GM21390 (cell line): ENCODE measurements around the gene NBEAL2.

Source experiments
- ATAC-seq: cut with Tn5 transposase; IDR thresholded peaks from one replicate; pipeline ENCODE4 v1.9.1; 2021; ENCODE audit not compliant: unreplicated experiment

The NBEAL2 gene

DNA sequence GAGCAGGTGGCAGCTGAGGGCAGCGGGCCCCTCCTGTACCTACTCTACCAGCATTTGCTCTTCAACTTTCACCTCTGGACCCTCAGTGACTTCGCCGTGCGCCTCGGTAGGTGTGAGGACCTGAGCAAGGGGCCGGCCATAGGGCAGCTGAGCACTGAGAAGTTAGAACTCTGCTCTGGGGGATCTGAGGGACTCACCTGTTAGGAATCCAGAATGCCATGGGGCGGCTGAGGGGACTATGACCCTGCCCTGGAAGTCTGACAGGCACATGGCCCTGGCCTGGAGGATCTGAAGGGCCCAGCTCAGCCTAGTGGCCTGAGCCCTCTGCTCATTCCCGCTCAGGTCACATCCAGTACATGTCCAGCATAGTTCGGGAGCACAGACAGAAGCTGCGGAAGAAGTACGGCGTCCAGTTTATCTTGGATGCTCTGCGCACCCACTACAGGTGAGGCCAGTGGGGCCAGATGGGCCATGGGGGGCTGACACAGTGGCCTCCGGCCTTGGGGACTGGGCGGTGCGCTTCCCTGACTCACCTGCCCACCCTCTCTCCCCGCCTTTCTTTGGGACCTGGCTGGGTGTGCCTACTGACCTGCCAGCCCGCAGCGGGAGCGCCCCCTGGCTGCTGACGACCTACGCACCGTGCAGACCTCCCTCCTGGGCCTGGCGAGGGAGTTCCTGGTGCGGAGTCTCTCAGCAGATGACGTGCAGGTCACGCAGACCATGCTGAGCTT lies 18.8 kb downstream of the NBEAL2 start:
- ATAC-seq, result no peak

DNA sequence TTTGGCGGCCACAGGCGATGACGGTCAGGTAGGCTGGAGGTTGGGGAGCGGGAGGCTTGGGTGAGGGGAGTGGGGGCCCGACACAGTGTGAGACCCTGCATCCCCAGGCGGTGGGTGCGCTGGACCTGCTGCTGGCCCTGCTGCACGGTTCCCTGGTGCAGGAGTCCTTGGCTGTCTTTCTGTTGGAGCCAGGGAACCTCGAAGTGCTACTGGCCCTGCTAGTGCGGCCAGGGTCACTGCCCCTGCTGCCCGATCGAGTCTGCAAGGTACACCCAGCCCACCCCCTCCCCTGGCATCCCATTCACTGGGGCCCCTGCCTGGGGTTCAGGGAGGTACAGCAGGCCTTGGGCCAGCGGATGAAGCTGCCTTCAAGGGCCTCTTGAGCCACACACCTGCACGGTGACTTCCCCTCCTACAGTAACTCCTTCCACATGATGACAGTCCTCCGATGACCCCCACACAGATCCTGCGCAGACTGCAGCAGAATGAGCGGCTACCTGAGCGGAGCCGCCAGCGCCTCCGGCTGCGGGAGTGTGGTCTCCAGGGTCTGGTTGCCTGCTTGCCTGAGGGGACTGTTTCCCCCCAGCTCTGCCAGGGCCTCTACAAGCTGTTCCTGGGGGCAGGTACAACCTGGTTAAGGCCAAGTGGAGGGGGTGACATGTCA lies 19.5 kb downstream of the NBEAL2 start:
- no peak for ATAC-seq

DNA sequence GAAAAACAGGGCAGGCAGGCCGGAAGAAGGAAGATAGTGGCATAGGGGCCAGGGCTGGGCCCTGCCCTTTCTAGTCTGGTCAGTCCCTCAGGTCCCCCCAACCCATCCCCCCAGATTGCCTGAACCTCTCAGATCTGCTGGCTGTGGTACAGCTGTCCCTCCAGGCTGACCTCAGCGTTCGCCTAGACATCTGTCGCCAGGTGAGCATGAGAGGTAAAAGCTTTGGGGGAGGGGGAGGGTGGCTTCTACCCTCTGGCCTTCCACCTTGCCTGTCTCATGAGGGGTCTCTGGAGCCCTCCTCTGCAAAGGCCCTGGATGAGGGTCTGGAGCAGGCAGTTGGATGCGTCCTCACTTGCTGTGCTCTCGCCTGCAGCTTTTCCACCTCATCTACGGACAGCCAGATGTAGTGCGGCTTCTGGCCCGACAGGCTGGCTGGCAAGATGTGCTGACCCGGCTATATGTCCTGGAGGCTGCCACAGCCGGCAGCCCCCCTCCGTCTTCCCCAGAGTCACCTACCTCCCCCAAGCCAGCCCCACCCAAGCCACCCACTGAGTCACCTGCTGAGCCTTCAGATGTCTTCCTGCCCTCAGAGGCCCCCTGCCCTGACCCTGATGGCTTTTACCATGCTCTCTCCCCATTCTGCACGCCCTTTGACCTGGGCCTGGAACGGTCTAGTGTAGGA lies 20.2 kb downstream of the NBEAL2 start:
- no peak for ATAC-seq

DNA sequence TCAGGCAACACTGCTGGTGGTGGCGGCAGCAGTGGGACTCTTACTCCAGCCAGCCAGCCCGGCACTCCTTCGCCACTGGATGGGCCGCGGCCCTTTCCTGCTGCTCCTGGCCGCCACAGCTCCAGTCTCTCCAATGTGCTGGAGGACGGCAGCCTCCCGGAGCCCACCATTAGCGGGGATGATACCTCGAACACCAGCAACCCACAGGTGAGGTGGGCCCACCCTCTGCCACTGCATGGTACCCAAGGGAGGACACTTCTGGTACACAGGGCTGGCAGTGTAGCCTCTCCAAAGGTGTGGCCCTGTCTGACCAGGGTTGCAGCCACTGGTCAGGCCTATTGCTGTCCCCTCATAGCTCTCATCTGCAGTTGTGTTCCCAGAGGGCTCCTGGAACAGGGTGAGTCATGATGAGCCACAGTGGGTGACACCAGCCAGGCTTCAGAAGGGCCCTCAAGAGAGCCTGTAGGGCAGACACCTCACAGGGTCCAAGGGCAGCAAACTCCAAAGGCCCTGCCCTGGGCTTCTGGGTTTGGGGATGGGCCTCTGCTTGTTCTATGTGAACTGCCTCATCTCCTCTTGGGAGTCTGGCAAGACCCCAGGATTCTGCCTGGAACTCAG lies 20.8 kb downstream of the NBEAL2 start:
- ATAC-seq, result no peak

DNA sequence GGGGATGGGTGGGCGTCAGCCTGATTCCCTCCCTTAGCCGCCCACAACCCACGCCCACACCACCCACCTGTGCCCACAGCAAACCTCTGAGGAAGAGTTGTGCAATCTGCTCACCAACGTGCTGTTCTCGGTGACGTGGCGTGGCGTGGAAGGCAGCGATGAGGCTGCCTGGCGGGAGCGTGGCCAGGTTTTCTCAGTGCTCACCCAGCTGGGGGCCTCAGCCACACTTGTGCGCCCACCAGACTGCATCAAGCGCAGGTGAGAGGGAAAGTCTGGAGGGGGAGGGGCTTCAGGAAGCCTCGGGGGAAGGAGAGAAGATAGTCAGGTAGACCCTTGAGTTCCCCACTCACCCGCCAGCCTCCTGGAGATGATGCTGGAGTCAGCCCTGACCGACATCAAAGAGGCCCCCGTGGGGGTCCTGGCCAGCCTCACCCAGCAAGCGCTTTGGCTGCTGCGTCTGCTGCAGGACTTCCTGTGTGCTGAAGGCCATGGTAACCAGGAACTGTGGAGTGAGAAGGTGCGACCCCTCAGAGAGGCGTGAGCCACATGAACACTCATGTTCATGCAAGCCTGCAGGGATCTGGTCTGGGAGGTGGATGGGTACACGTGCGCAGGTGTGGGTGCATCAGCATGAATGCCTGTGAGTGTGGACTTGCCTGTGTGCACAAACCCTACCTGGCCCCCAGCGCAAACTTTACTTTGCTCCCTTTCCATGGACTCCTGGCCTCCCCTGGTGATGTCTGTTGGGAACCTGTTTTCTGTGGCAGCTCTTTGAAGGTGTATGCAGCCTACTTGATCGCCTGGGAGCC lies 21.7 kb downstream of the NBEAL2 start:
- ATAC-seq, result no peak

DNA sequence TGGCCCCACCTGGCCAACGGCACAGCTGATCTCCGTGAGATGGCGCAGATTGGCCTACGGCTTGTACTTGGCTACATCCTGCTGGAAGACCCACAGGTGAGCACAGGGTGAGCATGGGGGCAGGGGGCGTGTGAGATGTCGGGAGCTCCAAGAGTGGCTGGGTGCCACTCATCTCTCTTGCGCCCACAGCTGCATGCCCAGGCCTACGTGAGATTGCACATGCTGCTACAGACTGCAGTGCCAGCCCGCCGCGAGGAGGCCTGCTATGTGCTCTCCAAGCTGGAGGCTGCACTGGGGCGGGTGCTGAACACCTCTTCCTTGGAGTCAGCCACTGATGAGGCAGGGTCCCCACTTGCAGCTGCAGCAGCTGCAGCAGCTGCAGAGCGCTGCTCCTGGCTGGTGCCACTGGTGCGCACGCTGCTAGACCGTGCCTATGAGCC lies 22.3 kb downstream of the NBEAL2 start:
- ATAC-seq, result no peak

DNA sequence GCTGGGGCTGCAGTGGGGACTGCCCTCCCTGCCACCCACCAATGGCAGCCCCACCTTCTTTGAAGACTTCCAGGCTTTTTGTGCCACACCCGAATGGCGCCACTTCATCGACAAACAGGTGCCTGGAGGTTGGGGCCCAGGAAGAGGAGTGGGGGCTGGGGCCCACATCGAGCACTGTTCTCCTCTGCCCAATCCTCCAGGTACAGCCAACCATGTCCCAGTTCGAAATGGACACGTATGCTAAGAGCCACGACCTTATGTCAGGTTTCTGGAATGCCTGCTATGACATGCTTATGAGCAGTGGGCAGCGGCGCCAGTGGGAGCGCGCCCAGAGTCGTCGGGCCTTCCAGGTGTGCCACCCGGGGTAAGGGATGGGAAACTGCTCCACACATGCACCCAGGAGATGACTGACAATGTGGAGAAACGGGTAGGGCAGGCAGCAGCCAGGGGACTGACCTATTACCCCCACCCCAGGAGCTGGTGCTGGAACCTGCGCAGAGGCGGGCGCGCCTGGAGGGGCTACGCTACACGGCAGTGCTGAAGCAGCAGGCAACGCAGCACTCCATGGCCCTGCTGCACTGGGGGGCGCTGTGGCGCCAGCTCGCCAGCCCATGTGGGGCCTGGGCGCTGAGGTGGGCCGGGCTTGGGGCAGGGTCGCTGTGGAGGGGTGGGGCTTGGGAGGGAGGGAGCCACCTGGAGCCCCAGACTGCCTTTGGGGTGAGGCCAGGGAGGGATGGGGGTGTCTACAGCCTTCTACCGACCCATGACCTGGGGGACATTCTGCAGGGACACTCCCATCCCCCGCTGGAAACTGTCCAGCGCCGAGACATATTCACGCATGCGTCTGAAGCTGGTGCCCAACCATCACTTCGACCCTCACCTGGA lies 22.9 kb downstream of the NBEAL2 start:
- ATAC-seq, result no peak

DNA sequence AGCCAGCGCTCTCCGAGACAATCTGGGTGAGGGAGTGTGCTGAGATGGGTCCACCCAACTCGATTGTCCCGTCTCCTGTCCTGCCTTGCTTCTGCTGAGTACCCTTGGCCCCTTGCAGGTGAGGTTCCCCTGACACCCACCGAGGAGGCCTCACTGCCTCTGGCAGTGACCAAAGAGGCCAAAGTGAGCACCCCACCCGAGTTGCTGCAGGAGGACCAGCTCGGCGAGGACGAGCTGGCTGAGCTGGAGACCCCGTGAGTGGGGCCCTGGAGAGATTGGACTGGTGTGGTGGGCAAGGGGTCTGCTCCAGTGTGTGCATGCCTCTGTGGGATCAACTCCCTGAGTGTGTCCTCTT lies 23.6 kb downstream of the NBEAL2 start:
- no peak for ATAC-seq

DNA sequence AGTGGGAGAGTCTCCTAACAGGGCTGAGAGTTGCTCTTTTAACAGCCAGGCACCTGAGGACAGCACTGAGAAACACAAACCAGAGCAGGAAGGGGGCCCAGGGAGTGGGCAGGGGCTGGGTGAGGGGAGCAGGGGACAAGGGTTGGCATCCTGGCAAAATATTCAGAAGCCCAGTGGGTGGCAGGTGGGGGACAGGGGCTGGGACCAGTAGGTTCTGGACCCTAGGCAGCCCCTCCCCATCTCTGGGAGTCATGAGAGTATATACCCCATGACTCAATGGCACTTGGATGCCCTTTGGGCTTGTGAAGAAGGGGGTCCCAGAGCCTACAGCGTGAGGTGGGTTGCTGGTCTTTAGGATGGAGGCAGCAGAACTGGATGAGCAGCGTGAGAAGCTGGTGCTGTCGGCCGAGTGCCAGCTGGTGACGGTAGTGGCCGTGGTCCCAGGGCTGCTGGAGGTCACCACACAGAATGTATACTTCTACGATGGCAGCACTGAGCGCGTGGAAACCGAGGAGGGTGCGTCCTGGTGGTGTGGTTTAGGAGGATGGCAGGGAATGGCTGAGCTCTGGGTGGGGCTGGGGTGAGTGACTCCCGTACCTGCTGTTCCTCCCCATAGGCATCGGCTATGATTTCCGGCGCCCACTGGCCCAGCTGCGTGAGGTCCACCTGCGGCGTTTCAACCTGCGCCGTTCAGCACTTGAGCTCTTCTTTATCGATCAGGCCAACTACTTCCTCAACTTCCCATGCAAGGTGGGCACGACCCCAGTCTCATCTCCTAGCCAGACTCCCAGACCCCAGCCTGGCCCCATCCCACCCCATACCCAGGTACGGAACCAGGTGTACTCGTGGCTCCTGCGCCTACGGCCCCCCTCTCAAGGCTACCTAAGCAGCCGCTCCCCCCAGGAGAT lies 24.2 kb downstream of the NBEAL2 start:
- no peak for ATAC-seq

DNA sequence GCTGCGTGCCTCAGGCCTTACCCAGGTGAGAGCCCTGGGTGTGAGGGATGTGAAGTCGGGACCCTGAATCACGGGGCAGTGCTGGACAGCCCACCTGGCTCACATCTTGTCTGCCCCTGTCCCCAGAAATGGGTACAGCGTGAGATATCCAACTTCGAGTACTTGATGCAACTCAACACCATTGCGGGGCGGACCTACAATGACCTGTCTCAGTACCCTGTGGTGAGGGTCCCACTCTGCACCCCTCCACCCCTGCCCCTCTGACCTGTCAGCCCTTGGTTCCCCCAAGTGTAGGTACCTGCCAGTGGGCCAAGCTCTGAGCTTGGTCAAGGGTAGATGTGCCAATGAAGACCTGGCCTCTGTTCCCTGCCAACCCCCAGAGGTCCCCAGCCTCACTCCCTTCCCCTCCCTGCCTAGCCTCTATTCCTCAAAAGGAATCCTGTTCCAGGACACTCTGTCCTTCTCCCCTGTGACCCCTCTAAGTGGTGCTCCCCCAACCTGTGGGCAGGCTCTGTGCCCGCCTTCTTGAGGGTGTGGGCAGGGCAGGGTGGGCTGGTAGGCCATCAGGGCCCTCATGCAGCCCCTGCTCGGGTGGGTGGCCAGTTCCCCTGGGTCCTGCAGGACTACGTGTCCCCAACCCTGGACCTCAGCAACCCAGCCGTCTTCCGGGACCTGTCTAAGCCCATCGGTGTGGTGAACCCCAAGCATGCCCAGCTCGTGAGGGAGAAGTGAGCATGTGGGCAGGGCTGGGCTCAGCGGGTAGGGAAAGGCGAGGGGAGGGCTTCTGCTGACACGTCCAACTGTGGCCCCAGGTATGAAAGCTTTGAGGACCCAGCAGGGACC lies 25.1 kb downstream of the NBEAL2 start:
- ATAC-seq, result no peak

DNA sequence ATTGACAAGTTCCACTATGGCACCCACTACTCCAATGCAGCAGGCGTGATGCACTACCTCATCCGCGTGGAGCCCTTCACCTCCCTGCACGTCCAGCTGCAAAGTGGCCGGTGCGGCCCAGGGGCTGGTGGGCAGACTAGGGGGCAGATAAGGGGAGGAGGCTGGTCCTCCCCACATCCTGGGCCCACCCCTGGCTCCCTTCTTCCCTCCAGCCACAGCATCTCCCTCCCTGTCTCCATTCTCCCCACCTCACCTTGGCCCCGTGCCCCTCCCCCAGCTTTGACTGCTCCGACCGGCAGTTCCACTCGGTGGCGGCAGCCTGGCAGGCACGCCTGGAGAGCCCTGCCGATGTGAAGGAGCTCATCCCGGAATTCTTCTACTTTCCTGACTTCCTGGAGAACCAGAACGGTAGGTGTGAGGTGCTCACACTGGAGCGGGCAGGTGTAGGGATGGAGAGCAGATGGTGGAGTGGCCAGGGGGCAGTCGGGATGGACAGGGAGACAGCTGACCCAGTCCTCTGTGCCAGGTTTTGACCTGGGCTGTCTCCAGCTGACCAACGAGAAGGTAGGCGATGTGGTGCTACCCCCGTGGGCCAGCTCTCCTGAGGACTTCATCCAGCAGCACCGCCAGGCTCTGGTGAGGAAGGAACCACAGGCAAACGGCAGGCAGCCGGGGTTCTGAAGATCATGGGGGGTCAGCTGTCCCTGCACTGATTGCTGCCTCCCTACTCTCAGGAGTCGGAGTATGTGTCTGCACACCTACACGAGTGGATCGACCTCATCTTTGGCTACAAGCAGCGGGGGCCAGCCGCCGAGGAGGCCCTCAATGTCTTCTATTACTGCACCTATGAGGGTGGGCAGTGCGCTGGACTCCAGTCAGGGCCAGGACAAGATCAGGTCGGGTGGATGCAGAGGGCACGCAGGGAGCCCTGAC lies 26.0 kb downstream of the NBEAL2 start:
- ATAC-seq, result no peak

DNA sequence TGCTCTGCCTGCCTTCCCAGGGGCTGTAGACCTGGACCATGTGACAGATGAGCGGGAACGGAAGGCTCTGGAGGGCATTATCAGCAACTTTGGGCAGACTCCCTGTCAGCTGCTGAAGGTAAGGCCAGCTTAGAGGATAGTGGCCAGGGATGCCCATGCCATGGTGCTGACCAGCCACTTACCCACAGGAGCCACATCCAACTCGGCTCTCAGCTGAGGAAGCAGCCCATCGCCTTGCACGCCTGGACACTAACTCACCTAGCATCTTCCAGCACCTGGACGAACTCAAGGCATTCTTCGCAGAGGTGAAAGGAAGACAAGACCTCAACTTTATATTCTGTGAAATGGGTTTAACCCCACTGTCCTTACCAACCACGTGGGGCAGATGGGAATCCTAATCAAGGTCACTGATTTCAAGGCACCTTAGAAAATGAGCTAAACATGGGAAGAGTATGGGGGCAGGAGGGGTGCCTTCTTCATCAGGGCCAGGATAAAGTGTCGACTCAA lies 26.7 kb downstream of the NBEAL2 start:
- ATAC-seq, result no peak

DNA sequence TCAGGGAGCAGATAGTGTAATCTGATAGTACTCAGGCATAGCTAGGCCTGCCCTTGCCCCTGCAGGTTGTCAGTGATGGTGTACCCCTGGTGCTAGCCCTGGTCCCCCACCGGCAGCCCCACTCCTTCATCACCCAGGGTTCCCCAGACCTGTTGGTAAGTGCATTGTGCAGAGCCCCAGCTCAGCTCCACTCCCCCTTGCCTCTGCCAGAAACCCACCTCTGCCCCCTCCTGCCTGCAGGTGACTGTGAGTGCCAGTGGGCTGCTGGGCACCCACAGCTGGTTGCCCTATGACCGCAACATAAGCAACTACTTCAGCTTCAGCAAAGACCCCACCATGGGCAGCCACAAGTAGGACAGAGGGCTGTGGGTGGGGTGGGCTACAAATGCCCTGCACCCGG lies 27.5 kb downstream of the NBEAL2 start:
- no peak for ATAC-seq

DNA sequence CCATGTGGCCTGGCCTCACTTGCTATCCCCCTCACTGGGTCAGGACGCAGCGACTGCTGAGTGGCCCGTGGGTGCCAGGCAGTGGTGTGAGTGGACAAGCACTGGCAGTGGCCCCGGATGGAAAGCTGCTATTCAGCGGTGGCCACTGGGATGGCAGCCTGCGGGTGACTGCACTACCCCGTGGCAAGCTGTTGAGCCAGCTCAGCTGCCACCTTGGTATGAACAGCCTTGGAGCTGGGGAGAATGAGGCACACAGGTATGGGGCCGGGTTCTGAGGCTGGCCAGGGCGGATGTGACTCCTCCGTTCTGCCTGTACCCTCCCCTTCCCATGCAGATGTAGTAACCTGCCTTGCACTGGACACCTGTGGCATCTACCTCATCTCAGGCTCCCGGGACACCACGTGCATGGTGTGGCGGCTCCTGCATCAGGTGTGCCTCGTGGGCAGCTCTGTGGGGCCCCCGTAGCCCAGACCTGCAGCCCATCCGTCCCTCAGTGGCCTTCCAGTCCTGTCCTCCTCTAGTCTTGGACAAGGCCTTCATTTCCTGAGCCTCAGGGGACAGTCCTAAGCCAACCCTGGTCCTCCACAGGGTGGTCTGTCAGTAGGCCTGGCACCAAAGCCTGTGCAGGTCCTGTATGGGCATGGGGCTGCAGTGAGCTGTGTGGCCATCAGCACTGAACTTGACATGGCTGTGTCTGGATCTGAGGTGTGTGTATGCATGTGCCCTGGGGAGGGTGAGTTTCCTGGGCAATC lies 28.2 kb downstream of the NBEAL2 start:
- ATAC-seq, result no peak

DNA sequence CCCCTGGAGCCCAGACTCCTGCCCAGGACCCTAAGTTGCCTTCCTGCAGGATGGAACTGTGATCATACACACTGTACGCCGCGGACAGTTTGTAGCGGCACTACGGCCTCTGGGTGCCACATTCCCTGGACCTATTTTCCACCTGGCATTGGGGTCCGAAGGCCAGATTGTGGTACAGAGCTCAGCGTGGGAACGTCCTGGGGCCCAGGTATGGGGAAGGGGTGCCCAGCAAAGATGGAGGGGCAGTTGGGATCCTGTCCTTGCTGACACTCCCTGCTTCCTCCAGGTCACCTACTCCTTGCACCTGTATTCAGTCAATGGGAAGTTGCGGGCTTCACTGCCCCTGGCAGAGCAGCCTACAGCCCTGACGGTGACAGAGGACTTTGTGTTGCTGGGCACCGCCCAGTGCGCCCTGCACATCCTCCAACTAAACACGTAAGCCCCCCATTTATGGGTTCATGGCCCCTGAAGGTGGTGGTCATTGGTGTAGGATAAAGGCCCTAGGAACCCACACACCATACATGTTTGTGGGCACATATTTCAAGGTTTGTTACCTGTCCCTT lies 28.8 kb downstream of the NBEAL2 start:
- ATAC-seq, result no peak

DNA sequence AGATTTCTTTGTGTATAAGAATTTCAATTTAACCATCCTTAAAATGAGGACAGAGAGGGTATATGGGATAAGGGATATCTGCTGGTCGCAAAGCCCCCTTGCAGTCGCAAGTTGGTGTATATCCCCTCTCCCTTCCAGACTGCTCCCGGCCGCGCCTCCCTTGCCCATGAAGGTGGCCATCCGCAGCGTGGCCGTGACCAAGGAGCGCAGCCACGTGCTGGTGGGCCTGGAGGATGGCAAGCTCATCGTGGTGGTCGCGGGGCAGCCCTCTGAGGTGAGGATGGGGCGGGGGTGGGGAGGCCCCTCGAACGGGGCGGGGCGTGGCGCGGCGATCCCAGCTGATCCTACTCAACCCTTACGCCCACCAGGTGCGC lies 29.4 kb downstream of the NBEAL2 start:
- no peak for ATAC-seq
